ENCODE measurements around the gene DRGX.

The DRGX gene

GRCh38 chr10:49361178-49361554 lies 34.7 kb downstream of the DRGX start:
- POLR2A ChIA-PET: no interaction called here
- no peak for DNase-seq (ENCODE audit: extremely low spot score)
- TF ChIP-seq PKNOX1 (IDR thresholded peaks at IDR 0.05) (no peak), SP1 (IDR thresholded peaks at IDR 0.05) (no peak)
- CTCF ChIA-PET: no interaction called here

- DNase-seq (ENCODE audit: extremely low spot score): no peak
- CTCF ChIA-PET: no interaction called here
- POLR2A ChIA-PET: no interaction called here
- TF ChIP-seq NFRKB (IDR thresholded peaks at IDR 0.05) (no peak), LEF1 (IDR thresholded peaks at IDR 0.05; ENCODE audit: borderline replicate concordance) (no peak), FOXK2 (IDR thresholded peaks at IDR 0.05) (no peak), BHLHE40 (IDR thresholded peaks at IDR 0.05; ENCODE audit: borderline replicate concordance) (no peak), TARDBP (IDR thresholded peaks at IDR 0.05) (no peak)
Observed at GRCh38 chr10:49360271-49361177, 35.4 kb downstream of the DRGX start.

GRCh38 chr10:49359349-49360270 lies 36.3 kb downstream of the DRGX start:
- no peak for DNase-seq (ENCODE audit: extremely low spot score)
- POLR2A ChIA-PET: no interaction called here
- CTCF ChIA-PET: no interaction called here
- TF ChIP-seq TARDBP (IDR thresholded peaks at IDR 0.05) (no peak), SUZ12 (IDR thresholded peaks at IDR 0.05) (no peak), ELF4 (IDR thresholded peaks at IDR 0.05) (no peak), LEF1 (IDR thresholded peaks at IDR 0.05; ENCODE audit: borderline replicate concordance) (no peak), SP1 (IDR thresholded peaks at IDR 0.05) (no peak), FOXK2 (IDR thresholded peaks at IDR 0.05) (no peak), HDGF (IDR thresholded peaks at IDR 0.05; ENCODE audit: borderline replicate concordance) (no peak), PKNOX1 (IDR thresholded peaks at IDR 0.05) (no peak), NFRKB (IDR thresholded peaks at IDR 0.05) (no peak), FOXM1 (IDR thresholded peaks at IDR 0.05; ENCODE audit: borderline replicate concordance) (no peak), FOXA1 (IDR thresholded peaks at IDR 0.05) (no peak), BHLHE40 (IDR thresholded peaks at IDR 0.05; ENCODE audit: borderline replicate concordance) (no peak), CTBP1 (IDR thresholded peaks at IDR 0.05; ENCODE audit: borderline replicate concordance) (no peak), ARNT (IDR thresholded peaks at IDR 0.05) (no peak), L3MBTL2 (conservative IDR thresholded peaks at IDR 0.05) (no peak), ZNF384 (IDR thresholded peaks at IDR 0.05) (no peak)

- POLR2A ChIA-PET: no interaction called here
- no peak for DNase-seq (ENCODE audit: extremely low spot score)
- TF ChIP-seq SP1 (IDR thresholded peaks at IDR 0.05) (no peak), FOXK2 (IDR thresholded peaks at IDR 0.05) (no peak), BHLHE40 (IDR thresholded peaks at IDR 0.05; ENCODE audit: borderline replicate concordance) (no peak), LEF1 (IDR thresholded peaks at IDR 0.05; ENCODE audit: borderline replicate concordance) (no peak), L3MBTL2 (conservative IDR thresholded peaks at IDR 0.05) (no peak), HDGF (IDR thresholded peaks at IDR 0.05; ENCODE audit: borderline replicate concordance) (no peak), ARNT (IDR thresholded peaks at IDR 0.05) (no peak), NFRKB (IDR thresholded peaks at IDR 0.05) (no peak), PKNOX1 (IDR thresholded peaks at IDR 0.05) (no peak), SUZ12 (IDR thresholded peaks at IDR 0.05) (no peak), CTBP1 (IDR thresholded peaks at IDR 0.05; ENCODE audit: borderline replicate concordance) (no peak), FOXM1 (IDR thresholded peaks at IDR 0.05; ENCODE audit: borderline replicate concordance) (no peak), TARDBP (IDR thresholded peaks at IDR 0.05) (no peak), ZNF384 (IDR thresholded peaks at IDR 0.05) (no peak), FOXA1 (IDR thresholded peaks at IDR 0.05) (no peak), ELF4 (IDR thresholded peaks at IDR 0.05) (no peak)
- CTCF ChIA-PET: no interaction called here
Observed at GRCh38 chr10:49357910-49358309, 38.0 kb downstream of the DRGX start.

- POLR2A ChIA-PET: no interaction called here
Observed at GRCh38 chr10:49356944-49357343, 38.9 kb downstream of the DRGX start.

More at GRCh38 chr10:49356944-49357343, 38.9 kb downstream of the DRGX start:
- CTCF ChIA-PET: no interaction called here
- TF ChIP-seq HDGF (IDR thresholded peaks at IDR 0.05; ENCODE audit: borderline replicate concordance) (no peak), ZNF384 (IDR thresholded peaks at IDR 0.05) (no peak), SP1 (IDR thresholded peaks at IDR 0.05) (no peak), FOXA1 (IDR thresholded peaks at IDR 0.05) (no peak), FOXK2 (IDR thresholded peaks at IDR 0.05) (no peak), FOXM1 (IDR thresholded peaks at IDR 0.05; ENCODE audit: borderline replicate concordance) (no peak), NFRKB (IDR thresholded peaks at IDR 0.05) (no peak), ARNT (IDR thresholded peaks at IDR 0.05) (no peak), ELF4 (IDR thresholded peaks at IDR 0.05) (no peak), LEF1 (IDR thresholded peaks at IDR 0.05; ENCODE audit: borderline replicate concordance) (no peak), CTBP1 (IDR thresholded peaks at IDR 0.05; ENCODE audit: borderline replicate concordance) (no peak), BHLHE40 (IDR thresholded peaks at IDR 0.05; ENCODE audit: borderline replicate concordance) (no peak), L3MBTL2 (conservative IDR thresholded peaks at IDR 0.05) (no peak), PKNOX1 (IDR thresholded peaks at IDR 0.05) (no peak), SUZ12 (IDR thresholded peaks at IDR 0.05) (no peak), TARDBP (IDR thresholded peaks at IDR 0.05) (no peak)
- no peak for DNase-seq (ENCODE audit: extremely low spot score)

Measured in HEK293T (cell line).